Measurements from ENCODE around the gene TMEM119.

The TMEM119 gene

DNA sequence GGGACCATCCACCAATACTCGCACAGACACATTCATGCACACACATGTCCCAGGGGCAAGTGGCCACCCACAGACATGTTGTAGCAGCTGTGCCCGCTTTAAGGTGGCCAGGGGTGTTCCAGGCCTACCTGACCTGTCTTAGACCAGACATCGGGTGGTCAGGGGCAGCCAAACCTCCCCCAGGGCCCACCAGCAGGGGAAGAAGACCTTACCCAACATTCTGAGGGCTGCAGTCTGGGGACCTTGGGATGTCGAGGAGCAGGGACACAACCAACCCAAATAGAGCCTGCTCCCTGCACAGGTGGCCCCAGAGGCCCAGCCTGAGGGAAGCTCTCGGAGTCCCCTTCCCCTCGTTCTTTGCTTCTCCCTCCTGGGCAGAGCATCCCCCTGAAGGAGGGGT lies 1.7 kb upstream of the TMEM119 start:
- H3K27ac ChIP-seq: no peak overlapping the region

GRCh38 chr12:108598553-108599250 lies 818 bp upstream of the TMEM119 start:
- H3K27ac ChIP-seq: no peak overlapping the region
- DNase-seq (ENCODE audit: low spot score): no peak
- H3K4me3 ChIP-seq: no peak overlapping the region
- TF ChIP-seq, protein P1, sequence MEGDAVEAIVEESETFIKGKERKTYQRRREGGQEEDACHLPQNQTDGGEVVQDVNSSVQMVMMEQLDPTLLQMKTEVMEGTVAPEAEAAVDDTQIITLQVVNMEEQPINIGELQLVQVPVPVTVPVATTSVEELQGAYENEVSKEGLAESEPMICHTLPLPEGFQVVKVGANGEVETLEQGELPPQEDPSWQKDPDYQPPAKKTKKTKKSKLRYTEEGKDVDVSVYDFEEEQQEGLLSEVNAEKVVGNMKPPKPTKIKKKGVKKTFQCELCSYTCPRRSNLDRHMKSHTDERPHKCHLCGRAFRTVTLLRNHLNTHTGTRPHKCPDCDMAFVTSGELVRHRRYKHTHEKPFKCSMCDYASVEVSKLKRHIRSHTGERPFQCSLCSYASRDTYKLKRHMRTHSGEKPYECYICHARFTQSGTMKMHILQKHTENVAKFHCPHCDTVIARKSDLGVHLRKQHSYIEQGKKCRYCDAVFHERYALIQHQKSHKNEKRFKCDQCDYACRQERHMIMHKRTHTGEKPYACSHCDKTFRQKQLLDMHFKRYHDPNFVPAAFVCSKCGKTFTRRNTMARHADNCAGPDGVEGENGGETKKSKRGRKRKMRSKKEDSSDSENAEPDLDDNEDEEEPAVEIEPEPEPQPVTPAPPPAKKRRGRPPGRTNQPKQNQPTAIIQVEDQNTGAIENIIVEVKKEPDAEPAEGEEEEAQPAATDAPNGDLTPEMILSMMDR (IDR thresholded peaks at IDR 0.05): no peak

More for the DNA sequence above, 1.7 kb upstream of the TMEM119 start:
- no peak for DNase-seq (ENCODE audit: low spot score)
- TF ChIP-seq, protein P1 (IDR thresholded peaks at IDR 0.05): no peak
- no peak overlapping the region for H3K4me3 ChIP-seq

- Histone ChIP-seq H3K4me3 (peak overlapping the region; percentile 61), H3K27ac (no peak overlapping the region)
- TF ChIP-seq, protein P1 (IDR thresholded peaks at IDR 0.05): no peak
- DNase-seq (ENCODE audit: low spot score): no peak
These were observed 878 bp downstream of the TMEM119 start for GRCh38 chr12:108596854-108597558.

GRCh38 chr12:108595711-108596647 lies 1.9 kb downstream of the TMEM119 start:
- no peak for DNase-seq (ENCODE audit: low spot score)
- no peak overlapping the region for H3K27ac ChIP-seq
- H3K4me3 ChIP-seq: no peak overlapping the region
- TF ChIP-seq, protein P1 (IDR thresholded peaks at IDR 0.05): no peak

DNA sequence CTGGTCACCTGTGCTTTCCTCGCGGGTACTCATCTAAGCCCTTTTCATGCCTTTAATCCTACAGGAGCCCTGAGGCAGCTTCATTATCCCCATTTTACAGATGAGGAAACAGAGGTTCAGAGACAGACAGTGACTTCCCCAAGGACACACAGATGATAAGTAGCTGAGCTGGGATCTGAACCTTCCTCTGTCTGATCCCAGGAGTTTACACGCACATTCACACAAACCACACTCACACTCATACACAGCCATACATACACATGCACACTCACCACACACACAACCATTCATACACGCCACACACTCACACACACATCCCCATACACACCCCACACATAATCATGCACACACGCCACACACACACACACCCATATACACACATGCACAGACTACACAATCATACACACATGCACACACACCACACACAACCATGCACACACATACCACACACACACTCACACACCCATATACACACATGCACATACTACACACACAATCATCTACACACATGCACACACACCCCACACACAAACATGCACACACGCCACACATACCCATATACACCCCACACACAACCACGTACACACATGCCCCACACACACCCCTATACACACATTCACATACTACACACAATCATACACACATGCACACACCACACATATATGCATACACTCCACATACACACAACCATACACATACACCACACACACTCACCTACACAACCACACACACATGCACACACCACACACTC lies 2.7 kb downstream of the TMEM119 start:
- DNase-seq (ENCODE audit: low spot score): no peak
- no peak overlapping the region for H3K4me3 ChIP-seq
- H3K27ac ChIP-seq: no peak overlapping the region
- TF ChIP-seq, protein P1 (IDR thresholded peaks at IDR 0.05): no peak

- no peak overlapping the region for H3K4me3 ChIP-seq
- H3K27ac ChIP-seq: no peak overlapping the region
- no peak for DNase-seq (ENCODE audit: low spot score)
- TF ChIP-seq, protein P1 (IDR thresholded peaks at IDR 0.05): no peak
These were observed 3.5 kb downstream of the TMEM119 start for GRCh38 chr12:108594323-108594903.

All from coronary artery (tissue), 2 donors.